Left lung (tissue), 10 donors: ENCODE results near the gene MFRP. TPM values are rescaled to one million over a fixed set of nuclear protein-coding genes. Genes with fewer than 3 reads are reported as not detected.

Experiments
- ATAC-seq: fragments of 200-7000 bp; cut with Tn5 transposase; one replicate; pipeline ENCODE4 v1.9.1; 2020; ENCODE audit warnings: moderate library complexity
- DNase-seq, 4 donors: peaks; one replicate each; pipeline ENCODE4 v3.0.0-alpha.2; 2013 to 2020
- H3K27ac ChIP-seq, 2 donors: fragments of 200-600 bp; sonication (generic) in 1 of 2; one replicate each; pipeline versions ENCODE4 v1.5.0 to v1.8.0; 2020 to 2021
- H3K27me3 ChIP-seq, 2 donors: fragments of 200-600 bp; sonication (generic) in 1 of 2; one replicate each; pipeline versions ENCODE4 v1.5.0 to v1.8.0; 2020 to 2021
- H3K36me3 ChIP-seq, 2 donors: fragments of 200-600 bp; sonication (generic) in 1 of 2; one replicate each; pipeline versions ENCODE4 v1.5.0 to v1.8.0; 2020 to 2021
- H3K4me1 ChIP-seq, 2 donors: fragments of 200-600 bp; one replicate each; pipeline ENCODE4 v1.8.0; 2021
- H3K4me3 ChIP-seq, 2 donors: fragments of 200-600 bp; sonication (generic) in 1 of 2; one replicate each; pipeline versions ENCODE4 v1.5.0 to v1.8.0; 2020 to 2021; ENCODE audit warnings: mild to moderate bottlenecking in 1 of 2
- H3K9me3 ChIP-seq, 2 donors: fragments of 200-600 bp; sonication (generic) in 1 of 2; one replicate each; pipeline versions ENCODE4 v1.5.0 to v1.8.0; 2020 to 2021
- intact Hi-C, 2 donors: fragments of 100-400 bp; cut with DNase I; formaldehyde crosslinking; loops; one replicate each; pipeline versions ENCODE4 v1.11.2 to v1.14.2; 2022
- polyA plus RNA-seq, 6 donors: library from polyadenylated mRNA; unstranded; fragments of 120-200 nt; gene quantifications; one replicate each; pipeline ENCODE4 v1.2.1, GENCODE V29; 2013; ENCODE audit not compliant: insufficient read length in 6 of 6
- total RNA-seq, 2 donors: library from RNA; stranded (reverse); fragmentation: NEBNext Ultra II Directional; extraction: Animal tissue kit (Norgen Biotek cat#: 25700); gene quantifications; one replicate each; pipeline ENCODE4 v1.2.1, GENCODE V29; 2021
- TF ChIP-seq, protein P1 (sequence below), 2 donors: fragments of 200-600 bp; sonication (generic) in 1 of 2; IDR thresholded peaks; one replicate each; pipeline versions ENCODE4 v1.5.0 to v1.8.0; 2021; ENCODE audit warnings: antibody characterized with exemption in 2 of 2
- donor health status: DM: no; HTN: yes; CAD: no.
- donor health status: DM: no; HTN: no; CAD: no.

Gene MFRP
- total and polyA plus RNA-seq, 8 donors = 0.04 to 0.07 TPM; not detected in 6

DNA sequence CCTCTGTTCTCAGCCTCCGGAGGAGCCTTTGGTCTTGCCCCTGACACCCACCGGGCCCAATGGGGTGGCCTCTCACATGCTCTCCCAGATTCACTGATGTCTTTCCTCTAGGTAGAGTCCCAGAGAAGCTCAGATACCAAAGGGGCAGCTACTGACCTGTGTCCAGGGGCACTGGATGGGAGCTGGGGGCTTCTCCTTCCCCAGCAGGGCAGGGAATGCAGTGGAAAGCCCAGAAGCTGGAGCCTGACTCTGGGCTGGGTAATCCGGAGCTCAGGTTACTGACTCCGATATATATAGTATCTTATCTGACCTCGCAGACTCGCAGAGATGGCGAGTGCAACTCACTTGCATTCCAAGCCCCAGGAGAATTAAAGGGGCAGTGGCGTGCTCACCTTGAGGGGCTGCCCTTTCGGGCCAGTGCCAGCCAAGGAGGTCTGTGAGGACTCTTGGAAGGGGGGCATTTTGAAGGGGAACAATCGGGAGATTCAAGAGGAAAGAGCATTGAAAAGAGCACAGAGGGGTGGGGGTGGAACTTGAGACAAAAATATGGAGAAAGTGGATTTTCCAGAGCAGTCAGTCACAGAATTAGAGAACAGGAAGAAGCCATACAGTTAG lies 32.5 kb upstream of the MFRP start:
- Histone ChIP-seq H3K4me3 (no peak overlapping the region), H3K9me3 (no peaks in the 10 kb centered on the region), H3K27ac (no peak overlapping the region), H3K36me3 (no peaks in the 10 kb centered on the region), H3K4me1 (peaks cover 10 to 26% of the 10 kb centered on the region in 2 donors), H3K27me3 (peaks cover 0 to 12% of the 10 kb centered on the region in 2 donors)
- peak in 1 of 4 donors; percentile 41 for DNase-seq
- TF ChIP-seq, protein P1, sequence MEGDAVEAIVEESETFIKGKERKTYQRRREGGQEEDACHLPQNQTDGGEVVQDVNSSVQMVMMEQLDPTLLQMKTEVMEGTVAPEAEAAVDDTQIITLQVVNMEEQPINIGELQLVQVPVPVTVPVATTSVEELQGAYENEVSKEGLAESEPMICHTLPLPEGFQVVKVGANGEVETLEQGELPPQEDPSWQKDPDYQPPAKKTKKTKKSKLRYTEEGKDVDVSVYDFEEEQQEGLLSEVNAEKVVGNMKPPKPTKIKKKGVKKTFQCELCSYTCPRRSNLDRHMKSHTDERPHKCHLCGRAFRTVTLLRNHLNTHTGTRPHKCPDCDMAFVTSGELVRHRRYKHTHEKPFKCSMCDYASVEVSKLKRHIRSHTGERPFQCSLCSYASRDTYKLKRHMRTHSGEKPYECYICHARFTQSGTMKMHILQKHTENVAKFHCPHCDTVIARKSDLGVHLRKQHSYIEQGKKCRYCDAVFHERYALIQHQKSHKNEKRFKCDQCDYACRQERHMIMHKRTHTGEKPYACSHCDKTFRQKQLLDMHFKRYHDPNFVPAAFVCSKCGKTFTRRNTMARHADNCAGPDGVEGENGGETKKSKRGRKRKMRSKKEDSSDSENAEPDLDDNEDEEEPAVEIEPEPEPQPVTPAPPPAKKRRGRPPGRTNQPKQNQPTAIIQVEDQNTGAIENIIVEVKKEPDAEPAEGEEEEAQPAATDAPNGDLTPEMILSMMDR (IDR thresholded peaks at IDR 0.05) = no peak
- intact Hi-C loops = no loop called here
- ATAC-seq = no peak

DNA sequence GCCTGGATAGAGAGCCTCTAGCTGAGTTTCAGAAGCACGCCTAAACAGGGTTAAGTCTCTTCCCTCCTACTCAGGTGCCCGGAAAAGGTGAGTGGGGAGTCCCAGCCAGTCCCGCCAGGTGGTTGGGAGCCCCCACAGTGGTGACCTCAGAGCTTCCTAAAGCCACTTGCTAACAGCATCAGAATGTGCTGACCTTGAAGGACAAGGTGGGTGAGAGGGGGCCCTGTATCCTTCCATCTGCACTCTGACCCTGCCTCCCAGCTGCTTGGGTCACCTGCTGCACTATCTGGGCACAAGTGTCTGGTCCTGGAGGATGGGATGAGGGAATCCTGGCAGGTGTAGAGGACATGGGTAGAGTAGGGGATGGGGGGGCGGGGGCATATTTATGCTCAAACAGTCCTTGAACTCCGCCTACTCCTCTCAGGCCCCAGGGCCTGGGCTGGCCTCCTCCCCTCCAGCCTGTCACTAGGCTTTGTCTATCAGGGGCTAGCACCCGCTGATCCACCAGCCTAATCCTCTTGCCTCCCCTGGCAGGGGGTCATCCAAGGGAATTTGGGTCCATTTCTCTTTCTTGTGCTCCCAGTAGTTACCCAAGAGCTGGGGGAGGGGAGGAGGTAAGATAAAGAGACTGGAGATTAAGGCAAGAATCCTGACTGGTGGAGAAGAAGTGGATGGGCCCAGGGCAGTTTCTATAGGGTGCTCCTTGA lies 31.6 kb upstream of the MFRP start:
- peaks cover 10 to 26% of the 10 kb centered on the region in 2 donors for H3K4me1 ChIP-seq
- no peaks in the 10 kb centered on the region for H3K9me3 ChIP-seq
- H3K36me3 ChIP-seq = no peaks in the 10 kb centered on the region
- intact Hi-C loops = no loop called here
- no peak overlapping the region for H3K4me3 ChIP-seq
- H3K27ac ChIP-seq = no peak overlapping the region
- DNase-seq (peak in 1 of 4 donors; percentile 17), ATAC-seq (no peak)
- peaks cover 0 to 12% of the 10 kb centered on the region in 2 donors for H3K27me3 ChIP-seq
- TF ChIP-seq, protein P1 (IDR thresholded peaks at IDR 0.05) = no peak

DNA sequence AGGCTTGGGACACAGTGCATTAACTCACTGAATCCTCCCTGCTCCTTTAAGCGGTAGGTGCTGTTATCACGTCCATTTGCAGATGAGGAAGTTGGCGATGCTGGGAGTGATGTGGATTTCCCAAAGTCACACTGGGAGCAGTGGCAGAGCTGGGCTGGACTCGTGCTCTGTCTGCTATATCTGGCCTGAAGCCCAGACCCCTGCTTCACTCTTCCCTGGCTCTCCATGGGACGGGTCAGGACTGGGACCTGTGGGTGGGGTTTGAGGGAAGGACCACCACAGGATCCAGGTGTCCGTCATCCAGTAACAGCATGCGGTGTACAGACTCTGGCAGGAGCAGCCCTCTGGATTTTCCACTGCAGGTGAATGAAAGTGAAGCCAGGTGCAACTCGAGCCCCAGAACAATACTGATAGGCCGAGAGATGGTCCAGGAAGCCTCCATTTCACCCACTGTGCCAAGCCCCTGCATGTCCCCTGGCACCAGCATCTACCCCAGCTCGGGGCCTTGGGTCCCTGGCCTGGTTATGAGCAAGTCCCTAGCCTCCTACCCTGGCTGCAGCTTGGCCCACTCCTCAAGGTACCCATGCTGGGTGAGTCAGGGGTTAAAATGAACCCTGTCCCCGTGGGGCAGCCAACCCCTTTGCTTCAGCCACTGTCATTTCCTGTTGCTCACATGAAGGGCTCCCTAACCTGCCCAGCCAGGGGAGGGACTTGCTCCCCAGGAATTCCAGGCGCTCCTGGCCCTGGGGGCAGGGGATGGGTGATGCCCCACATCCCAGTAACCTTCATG lies 30.8 kb upstream of the MFRP start:
- ATAC-seq (no peak), DNase-seq (peak in 1 of 4 donors; percentile 31)
- Histone ChIP-seq H3K36me3 (no peaks in the 10 kb centered on the region), H3K27ac (no peak overlapping the region), H3K4me1 (peaks cover 10 to 26% of the 10 kb centered on the region in 2 donors), H3K9me3 (no peaks in the 10 kb centered on the region), H3K27me3 (peaks cover 0 to 12% of the 10 kb centered on the region in 2 donors), H3K4me3 (no peak overlapping the region)
- TF ChIP-seq, protein P1 (IDR thresholded peaks at IDR 0.05) = no peak
- intact Hi-C loops = no loop called here

DNA sequence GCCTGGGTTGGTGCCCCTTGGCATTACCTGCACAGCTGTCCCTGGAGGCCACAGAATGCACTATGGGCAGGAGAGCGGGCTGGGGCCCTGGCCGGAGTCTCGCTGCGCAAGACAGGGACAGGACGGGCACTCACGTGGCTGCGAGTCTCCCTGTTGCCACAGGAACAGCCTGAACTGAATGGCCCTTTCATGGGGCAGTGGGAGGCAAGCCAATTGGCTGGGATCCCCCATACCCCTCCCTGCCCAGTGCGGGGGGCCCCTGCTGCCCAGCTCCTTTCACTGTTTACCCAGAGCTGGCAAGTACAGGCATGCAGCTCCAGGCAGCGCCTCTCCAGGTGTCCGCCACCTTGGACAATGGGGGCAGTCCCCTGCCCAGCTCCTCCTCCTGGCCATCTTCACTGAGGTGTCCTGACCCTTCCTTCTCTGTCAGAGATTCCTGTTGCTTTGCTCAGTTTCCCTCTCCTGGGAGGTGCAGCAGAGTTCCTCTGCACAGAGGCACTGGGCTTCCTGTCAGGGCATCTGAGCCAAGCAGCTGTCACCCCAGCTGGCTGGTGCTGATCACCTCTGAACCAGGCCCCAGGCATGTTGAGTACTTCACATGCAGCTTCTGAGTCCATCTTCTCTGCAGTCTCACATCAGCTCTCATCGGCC lies 29.8 kb upstream of the MFRP start:
- intact Hi-C loops = no loop called here
- Histone ChIP-seq H3K4me3 (no peak overlapping the region), H3K4me1 (peaks cover 6 to 18% of the 10 kb centered on the region in 2 donors), H3K9me3 (no peaks in the 10 kb centered on the region), H3K27ac (peak overlapping the region in 1 of 2 donors; percentile 33), H3K36me3 (no peaks in the 10 kb centered on the region), H3K27me3 (peaks cover 0 to 11% of the 10 kb centered on the region in 2 donors)
- ATAC-seq = peak; percentile 56
- TF ChIP-seq, protein P1 (IDR thresholded peaks at IDR 0.05) = no peak
- peak in 3 of 4 donors; percentile 31 to 69 (median 62) for DNase-seq
